ENCODE data around the gene SARDH.

Gene SARDH

GRCh38 chr9:133669182-133669801 is 68.9 kb downstream of the SARDH start:
- no peak for DNase-seq (ENCODE audit: low read depth)

- no peak for DNase-seq (ENCODE audit: low read depth)
These were observed 70.2 kb downstream of the SARDH start for GRCh38 chr9:133667759-133668450.

- no peak for DNase-seq (ENCODE audit: low read depth)
These were observed 71.3 kb downstream of the SARDH start for GRCh38 chr9:133666845-133667244.

DNA sequence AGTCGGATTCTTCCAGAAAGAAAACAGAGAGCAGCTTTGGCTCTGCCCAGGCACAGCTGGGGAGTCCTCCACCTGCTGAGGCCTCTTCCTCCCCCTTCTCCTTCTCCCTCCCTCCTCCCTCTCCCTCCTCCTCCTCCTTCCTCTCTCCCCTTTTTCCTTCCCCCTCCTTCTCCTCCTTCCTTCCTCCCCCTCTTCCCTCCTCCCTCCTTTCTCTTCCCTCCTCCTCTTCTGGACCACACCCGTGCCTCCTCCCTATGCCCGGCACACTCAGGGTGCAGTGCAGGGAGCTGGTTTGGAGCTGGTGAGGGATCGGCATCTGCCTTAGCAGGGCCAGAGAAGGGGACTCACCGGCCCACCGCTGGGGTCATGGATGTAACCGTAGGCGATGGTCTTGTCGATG is 71.8 kb downstream of the SARDH start:
- DNase-seq (ENCODE audit: low read depth): no peak

- no peak for DNase-seq (ENCODE audit: low read depth)
These were observed 72.6 kb downstream of the SARDH start for GRCh38 chr9:133665535-133665934.

- DNase-seq (ENCODE audit: low read depth): no peak
These were observed 73.1 kb downstream of the SARDH start for GRCh38 chr9:133665096-133665495.

DNA sequence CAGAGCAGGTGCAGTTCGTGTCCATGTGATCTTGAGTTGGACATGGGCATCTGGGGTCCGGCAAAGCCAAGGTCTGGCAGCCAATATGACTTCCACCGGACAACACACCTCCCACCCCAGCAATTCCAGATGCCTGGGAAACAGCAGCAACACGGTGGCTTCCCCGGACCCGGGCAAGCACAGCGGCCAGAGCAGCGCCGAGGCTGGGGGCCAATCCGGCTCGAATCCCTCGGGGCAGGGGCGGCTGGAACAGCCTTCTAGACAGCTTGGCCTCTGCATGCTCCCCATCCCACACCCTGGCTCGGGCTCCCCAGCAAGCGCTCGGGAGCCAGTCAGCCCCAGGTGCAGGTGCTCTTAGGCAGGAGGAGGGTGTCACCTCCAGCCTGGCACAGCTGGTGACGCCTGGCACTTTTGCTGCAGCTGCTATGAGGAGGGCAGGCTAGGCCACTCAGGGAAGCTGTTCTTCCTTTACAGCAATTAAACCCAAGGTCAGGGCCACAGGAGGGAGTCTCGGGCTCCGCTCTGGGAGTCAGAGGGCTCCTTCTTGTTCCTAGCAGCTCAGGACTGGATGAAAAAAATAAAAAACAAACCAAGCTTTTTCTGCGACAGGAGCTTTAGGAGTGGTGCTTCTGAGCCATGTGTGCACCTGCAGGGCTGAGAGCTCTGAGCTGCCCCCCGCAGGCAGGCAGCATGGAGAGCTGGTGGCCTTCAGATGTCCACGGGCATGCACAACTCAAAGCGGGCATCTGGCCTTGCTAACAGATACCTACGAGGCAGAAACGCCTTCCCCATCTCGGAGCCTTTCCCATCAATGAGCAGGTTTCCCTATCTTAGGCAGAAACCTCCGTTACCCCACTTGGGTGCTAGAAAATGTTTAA is 73.7 kb downstream of the SARDH start:
- DNase-seq (ENCODE audit: low read depth): no peak

DNA sequence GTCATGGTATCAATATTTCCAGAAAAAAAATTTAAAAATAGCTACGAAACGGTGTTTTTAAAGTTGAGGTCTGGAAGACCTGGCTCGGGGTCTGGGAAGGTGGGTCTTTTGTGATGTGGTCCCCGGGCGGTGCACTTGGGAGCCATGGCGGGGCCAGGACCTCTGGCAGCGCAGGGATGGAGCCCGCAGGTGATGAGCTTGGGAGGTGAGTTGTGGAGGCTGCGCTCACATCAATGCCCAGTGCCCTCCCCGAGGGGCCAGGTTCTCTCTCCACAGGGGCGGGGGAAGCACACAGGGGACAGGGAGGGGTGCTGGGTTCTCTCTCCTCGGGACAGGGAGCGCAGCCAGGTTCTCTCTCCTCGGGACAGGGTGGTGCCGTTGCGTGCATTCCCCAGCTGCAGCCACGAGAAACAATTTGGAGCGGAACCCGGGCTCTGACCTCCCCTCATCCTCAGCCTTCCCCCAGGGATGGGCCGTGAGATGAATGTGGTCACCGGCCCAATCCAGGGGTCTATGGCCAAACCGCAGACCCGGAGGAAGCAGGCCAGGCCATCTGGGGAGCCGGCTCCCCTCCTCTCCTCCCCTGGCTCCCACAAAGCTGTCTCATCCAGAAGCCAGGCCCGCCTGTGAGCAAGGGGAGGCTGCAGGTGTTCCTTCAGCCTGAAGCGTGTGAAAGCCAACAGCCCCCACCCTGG is 76.2 kb downstream of the SARDH start:
- DNase-seq (ENCODE audit: low read depth): no peak

DNA sequence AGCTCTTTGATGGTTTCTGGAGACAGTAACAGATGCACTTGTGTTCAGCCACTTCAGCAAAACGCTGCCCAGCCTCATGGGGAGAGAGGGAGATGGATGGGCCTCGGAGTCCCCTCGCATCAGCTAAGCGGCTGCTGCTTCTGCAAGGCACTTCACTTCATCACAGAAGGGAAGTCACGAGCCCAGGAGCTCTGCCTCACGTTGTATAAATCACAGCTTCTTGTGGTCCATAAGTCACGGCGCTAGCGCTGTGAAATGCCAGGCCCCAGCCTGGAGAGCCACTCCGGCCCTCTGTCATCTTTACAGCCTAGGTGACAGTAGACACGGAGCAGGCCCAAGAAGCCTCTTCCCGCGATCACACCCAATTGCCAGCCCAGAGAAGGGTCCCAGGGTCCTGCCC is 78.6 kb downstream of the SARDH start:
- DNase-seq (ENCODE audit: low read depth): no peak

- no peak for DNase-seq (ENCODE audit: low read depth)
These were observed 79.4 kb downstream of the SARDH start for GRCh38 chr9:133658442-133659431.

DNA sequence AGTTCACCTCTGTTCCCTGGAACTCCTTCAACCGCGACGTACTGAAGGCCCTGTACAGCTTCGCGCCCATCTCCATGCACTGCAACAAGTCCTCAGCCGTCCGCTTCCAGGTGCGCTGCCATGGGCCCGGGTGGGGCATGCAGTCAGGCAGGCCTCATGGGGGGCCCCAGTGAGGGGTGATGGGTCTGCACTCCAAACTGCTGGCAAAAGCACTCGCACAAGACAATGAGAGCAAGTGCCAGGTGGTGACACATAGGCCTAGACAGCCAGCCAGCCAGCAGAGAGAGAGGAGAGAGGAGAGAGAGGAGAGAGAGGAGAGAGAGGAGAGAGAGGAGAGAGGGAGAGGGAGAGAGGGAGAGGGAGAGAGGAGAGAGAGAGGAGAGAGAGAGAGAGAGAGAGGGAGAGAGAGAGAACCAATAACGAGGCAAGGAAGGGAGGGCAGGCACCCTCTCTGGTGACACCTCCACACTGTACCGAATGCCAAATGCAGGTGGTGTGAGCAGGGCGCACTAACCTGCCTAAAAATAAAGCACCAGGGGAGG is 81.0 kb downstream of the SARDH start:
- no peak for DNase-seq (ENCODE audit: low read depth)

DNA sequence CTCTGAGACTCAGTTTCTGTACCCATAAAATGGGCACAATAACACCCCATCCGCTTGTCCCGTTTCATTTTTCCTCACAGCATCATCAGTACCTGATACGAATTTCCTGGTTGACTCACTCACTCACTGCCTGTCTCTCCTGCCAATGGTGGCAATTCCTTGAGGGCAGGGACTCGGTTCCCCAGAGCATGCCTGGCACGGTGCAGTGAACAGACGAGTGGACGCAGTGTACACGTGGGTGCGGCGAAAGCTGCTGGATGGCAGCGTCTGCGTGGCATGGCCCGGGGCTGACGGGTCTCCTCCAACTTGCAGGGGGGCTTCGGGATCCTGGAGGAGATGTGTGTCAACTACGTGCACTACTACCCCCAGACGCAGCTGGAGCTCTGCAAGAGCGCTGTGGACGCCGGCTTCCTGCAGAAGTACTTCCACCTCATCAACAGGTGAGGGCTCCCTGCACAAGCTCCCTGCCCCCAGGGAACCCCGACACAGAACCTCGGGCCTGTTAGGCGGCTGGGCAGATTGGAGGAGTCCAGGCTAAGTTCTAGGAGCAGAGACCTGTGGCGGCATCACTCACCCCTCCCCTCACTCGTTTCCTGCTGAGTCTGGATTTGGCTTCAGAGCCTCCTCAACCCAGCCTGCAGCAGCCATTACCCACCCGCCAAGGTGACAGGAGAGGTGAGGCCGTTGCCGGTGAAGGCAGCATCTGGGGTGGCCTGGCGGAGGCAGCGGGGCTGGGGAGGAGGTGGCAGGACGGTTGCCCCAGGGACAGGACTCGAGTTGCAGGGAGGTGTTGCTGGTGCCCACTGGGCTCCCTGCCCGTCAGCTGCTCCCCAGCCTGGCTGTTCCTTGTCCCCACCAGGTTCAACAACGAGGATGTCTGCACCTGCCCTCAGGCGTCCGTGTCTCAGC is 81.7 kb downstream of the SARDH start:
- no peak for DNase-seq (ENCODE audit: low read depth)

GRCh38 chr9:133655701-133656100 is 82.5 kb downstream of the SARDH start:
- no peak for DNase-seq (ENCODE audit: low read depth)

DNA sequence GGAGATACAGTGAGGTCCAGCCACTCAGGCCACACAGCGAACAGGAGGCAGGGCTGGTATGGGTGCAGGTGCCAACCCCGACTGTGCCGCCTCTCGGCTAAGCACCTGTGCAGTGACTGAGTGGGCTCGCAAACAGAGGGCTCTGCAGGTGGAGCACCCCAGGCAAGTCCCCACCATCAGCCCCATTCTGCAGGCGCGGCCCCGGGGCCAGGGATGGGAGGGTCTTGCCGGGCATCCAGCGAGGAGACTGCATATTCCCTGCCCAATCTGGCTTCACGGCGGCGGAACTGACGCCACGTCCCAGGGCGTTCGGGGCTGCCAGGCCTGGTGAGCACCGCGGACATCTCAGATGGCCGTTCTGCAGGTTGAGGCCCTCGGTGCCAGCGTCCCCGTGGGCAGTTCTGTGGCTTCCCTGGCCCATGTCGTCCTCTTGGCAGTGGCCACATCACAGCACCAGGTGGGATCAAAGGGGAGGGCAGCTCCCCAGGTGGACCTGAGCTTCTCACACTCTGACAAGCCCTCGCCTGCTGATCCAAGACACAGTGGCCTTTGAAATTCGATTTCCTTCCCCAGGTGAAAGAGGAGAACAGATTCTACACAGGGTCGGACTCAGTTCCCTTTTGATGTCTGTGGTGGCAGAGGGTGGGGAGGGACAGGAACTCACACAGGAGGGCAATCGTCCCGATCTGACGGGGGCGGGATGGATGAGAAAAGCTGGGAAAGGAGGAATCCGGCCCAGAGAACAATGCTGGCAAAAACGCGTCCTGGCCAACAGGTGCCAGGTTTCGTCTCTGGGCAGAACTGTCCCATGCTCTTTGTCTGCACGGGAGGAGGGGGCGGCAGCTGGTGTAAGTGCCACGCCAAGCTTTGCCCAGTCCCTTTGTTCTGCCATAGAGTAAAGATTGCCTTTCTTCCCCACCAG is 83.2 kb downstream of the SARDH start:
- DNase-seq (ENCODE audit: low read depth): no peak

GRCh38 chr9:133653638-133654037 is 84.5 kb downstream of the SARDH start:
- DNase-seq (ENCODE audit: low read depth): no peak

- no peak for DNase-seq (ENCODE audit: low read depth)
These were observed 88.1 kb downstream of the SARDH start for GRCh38 chr9:133650026-133650425.

DNA sequence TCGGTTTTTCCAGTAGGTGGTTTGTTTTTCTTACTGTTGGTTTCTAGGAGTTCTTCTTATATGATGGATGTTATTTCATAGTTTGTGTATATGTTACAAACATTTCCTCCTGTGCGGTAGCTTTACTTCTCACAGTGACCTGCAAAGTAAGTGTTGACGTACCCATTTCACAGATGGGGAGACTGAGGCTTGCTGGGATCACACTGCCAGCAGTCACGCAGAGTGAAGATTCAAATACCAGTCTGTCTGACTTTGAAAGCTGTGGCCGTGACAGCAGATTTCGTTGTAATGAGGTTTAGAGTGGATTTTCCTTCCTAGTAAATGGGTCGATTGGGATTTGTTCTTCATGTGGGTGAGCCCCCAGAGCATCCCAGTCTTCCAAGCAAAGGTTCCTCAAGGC is 89.0 kb downstream of the SARDH start:
- DNase-seq (ENCODE audit: low read depth): no peak

GRCh38 chr9:133647765-133648469 is 90.2 kb downstream of the SARDH start:
- no peak for DNase-seq (ENCODE audit: low read depth)
